Tibial artery (tissue), 4 donors: ENCODE results near the gene STOX1.

Source experiments
- DNase-seq, 2 donors: peaks; one replicate each; pipeline ENCODE4 v3.0.0-alpha.2; 2019
- H3K27ac ChIP-seq, 2 donors: fragments of 200-600 bp; sonication (generic) in 1 of 2; 1 replicate in 1 of 2; 2 replicates in 1 of 2; pipeline ENCODE4 v1.5.1; 2018 to 2019; ENCODE audit warnings: mild to moderate bottlenecking in 1 of 2
- H3K27me3 ChIP-seq, 2 donors: fragments of 200-600 bp; sonication (generic) in 1 of 2; one replicate each; pipeline versions ENCODE4 v1.5.1 to v1.6.0; 2016 to 2019
- H3K36me3 ChIP-seq, 3 donors: fragments of 200-600 bp; sonication (generic) in 2 of 3; one replicate each; pipeline ENCODE4 v1.5.1; 2016 to 2019; ENCODE audit warnings: mild to moderate bottlenecking in 2 of 3
- H3K4me1 ChIP-seq, 4 donors: fragments of 200-600 bp; sonication (generic) in 2 of 4; 1 replicate in 3 of 4; 2 replicates in 1 of 4; pipeline ENCODE4 v1.5.1; 2016 to 2019
- H3K4me3 ChIP-seq, 2 donors: fragments of 200-600 bp; sonication (generic) in 1 of 2; 1 replicate in 1 of 2; 2 replicates in 1 of 2; pipeline ENCODE4 v1.5.1; 2018 to 2019; ENCODE audit warnings: mild to moderate bottlenecking in 2 of 2
- H3K9me3 ChIP-seq, 3 donors: fragments of 200-600 bp; sonication (generic) in 1 of 3; one replicate each; pipeline ENCODE4 v1.5.1; 2016 to 2019
- CTCF ChIP-seq, 2 experiments: fragments of 200-600 bp in 1 of 2; fragments of 450-650 bp in 1 of 2; IDR thresholded peaks; one replicate each; pipeline ENCODE4 v1.5.1; 2017 to 2019; ENCODE audit warnings: antibody characterized with exemption in 2 of 2, mild to moderate bottlenecking in 1 of 2, moderate library complexity in 1 of 2
- intact Hi-C: fragments of 100-400 bp; cut with DNase I; formaldehyde crosslinking; loops from one replicate; pipeline ENCODE4 v1.15.0; 2023; ENCODE audit warnings: low total_unique reads

STOX1 gene

GRCh38 chr10:68826764-68827591 lies at the start of gene STOX1:
STOX1 (plus strand) TSS chr10:68827531; CDS start chr10:68827624, 93 bp downstream.
- peak in 1 of 2 donors; percentile 68 for DNase-seq
- Histone ChIP-seq H3K27ac (peak within 1 kb of the TSS in 1 of 2 donors; percentile 18), H3K4me3 (peak within 1 kb of the TSS; percentile 51 to 60), H3K27me3 (peaks cover 0 to 10% of the 10 kb centered on the region in 2 donors), H3K36me3 (no peaks in the 10 kb centered on the region), H3K4me1 (peaks cover 0 to 13% (median 9%) of the 10 kb centered on the region in 4 donors), H3K9me3 (no peaks in the 10 kb centered on the region)
- intact Hi-C loops: no loop called here
- no peak for TF ChIP-seq CTCF (IDR thresholded peaks at IDR 0.05)

- Histone ChIP-seq H3K27ac (no peak overlapping the region), H3K4me3 (no peak overlapping the region), H3K9me3 (no peaks in the 10 kb centered on the region), H3K27me3 (no peaks in the 10 kb centered on the region), H3K4me1 (no peaks in the 10 kb centered on the region), H3K36me3 (peaks cover 75 to 97% (median 83%) of the 10 kb centered on the region in 3 donors)
- no peak for DNase-seq
- no peak for TF ChIP-seq CTCF (IDR thresholded peaks at IDR 0.05)
- intact Hi-C loops: no loop called here
These were observed 45.4 kb upstream of the STOX1 start for GRCh38 chr10:68781613-68782574.

GRCh38 chr10:68784476-68784875 lies 42.9 kb upstream of the STOX1 start:
- Histone ChIP-seq H3K4me1 (no peaks in the 10 kb centered on the region), H3K27ac (no peak overlapping the region), H3K4me3 (no peak overlapping the region), H3K9me3 (no peaks in the 10 kb centered on the region), H3K27me3 (no peaks in the 10 kb centered on the region), H3K36me3 (peaks cover 76 to 97% (median 85%) of the 10 kb centered on the region in 3 donors)
- no peak for DNase-seq
- no peak for TF ChIP-seq CTCF (IDR thresholded peaks at IDR 0.05)
- intact Hi-C loops: no loop called here

GRCh38 chr10:68787813-68788212 lies 39.5 kb upstream of the STOX1 start:
- no peaks in the 10 kb centered on the region for H3K4me1 ChIP-seq
- no peak overlapping the region for H3K4me3 ChIP-seq
- no peaks in the 10 kb centered on the region for H3K9me3 ChIP-seq
- no peak overlapping the region for H3K27ac ChIP-seq
- TF ChIP-seq CTCF (IDR thresholded peaks at IDR 0.05): no peak
- intact Hi-C loops: no loop called here
- H3K36me3 ChIP-seq: peaks cover 79 to 100% (median 86%) of the 10 kb centered on the region in 3 donors
- DNase-seq: no peak
- no peaks in the 10 kb centered on the region for H3K27me3 ChIP-seq

GRCh38 chr10:68790476-68790875 lies 36.9 kb upstream of the STOX1 start:
- H3K27me3 ChIP-seq: no peaks in the 10 kb centered on the region
- no peak overlapping the region for H3K4me3 ChIP-seq
- H3K4me1 ChIP-seq: no peaks in the 10 kb centered on the region
- no peaks in the 10 kb centered on the region for H3K9me3 ChIP-seq
- H3K27ac ChIP-seq: no peak overlapping the region
- intact Hi-C loops: loop anchor here (10.0 kb wide), 1 partner anchor 104 kb away; no protein-coding TSS in a partner anchor
- no peak for TF ChIP-seq CTCF (IDR thresholded peaks at IDR 0.05)
- DNase-seq: no peak
- H3K36me3 ChIP-seq: peaks cover 76 to 98% (median 78%) of the 10 kb centered on the region in 3 donors
